HG03460 (cell line): ENCODE data around the gene ESR1.

Source experiments
- ATAC-seq: cut with Tn5 transposase; IDR thresholded peaks from one replicate; pipeline ENCODE4 v1.9.1; 2021; ENCODE audit not compliant: unreplicated experiment

ESR1 gene

GRCh38 chr6:151807513-151808370, at the start of gene ESR1:
TSS of gene ESR1 (plus strand) at chr6:151807682. CDS start at chr6:151807913, 231 bp downstream.
- ATAC-seq, result no peak

GRCh38 chr6:151760486-151760885, 47.0 kb upstream of the ESR1 start:
- no peak for ATAC-seq

GRCh38 chr6:151761851-151762250, 45.6 kb upstream of the ESR1 start:
- ATAC-seq, result no peak

- ATAC-seq, result no peak
Observed at GRCh38 chr6:151762817-151763216, 44.7 kb upstream of the ESR1 start.

- ATAC-seq, result no peak
Observed at GRCh38 chr6:151763303-151763702, 44.2 kb upstream of the ESR1 start.

- peak; percentile 83 for ATAC-seq
Observed at GRCh38 chr6:151763938-151764680, 43.4 kb upstream of the ESR1 start.

GRCh38 chr6:151765444-151765886, 42.0 kb upstream of the ESR1 start:
- peak; percentile 69 for ATAC-seq

- ATAC-seq, result no peak
Observed at GRCh38 chr6:151772446-151772845, 35.0 kb upstream of the ESR1 start.

- ATAC-seq, result no peak
Observed at GRCh38 chr6:151773382-151773781, 34.1 kb upstream of the ESR1 start.

- no peak for ATAC-seq
Observed at GRCh38 chr6:151782560-151782959, 24.9 kb upstream of the ESR1 start.

GRCh38 chr6:151783692-151784091, 23.8 kb upstream of the ESR1 start:
- ATAC-seq, result no peak

GRCh38 chr6:151784441-151785214, 22.9 kb upstream of the ESR1 start:
- no peak for ATAC-seq

- no peak for ATAC-seq
Observed at GRCh38 chr6:151796842-151797530, 10.5 kb upstream of the ESR1 start.

GRCh38 chr6:151803743-151804142, 3.7 kb upstream of the ESR1 start:
- no peak for ATAC-seq

- ATAC-seq, result no peak
Observed at GRCh38 chr6:151804585-151805285, 2.7 kb upstream of the ESR1 start.

- no peak for ATAC-seq
Observed at GRCh38 chr6:151805286-151805840, 2.1 kb upstream of the ESR1 start.

GRCh38 chr6:151806757-151807512, 547 bp upstream of the ESR1 start:
- no peak for ATAC-seq

- no peak for ATAC-seq
Observed at GRCh38 chr6:151808371-151809241, 1.1 kb downstream of the ESR1 start.
